HCT116 (cell line): ENCODE measurements around the gene NDUFA8. TPM values are rescaled to one million over a fixed set of nuclear protein-coding genes. Genes with fewer than 3 reads are reported as not detected.

Experiments used
- ATAC-seq: fragments of 200-7000 bp; cut with Tn5 transposase; 2 replicates; pipeline ENCODE4 v1.9.1; 2020; ENCODE audit warnings: mild to moderate bottlenecking, moderate library complexity
- BruUV-seq: library from RNA; stranded (reverse); fragments of 400-500 nt; replicated peaks from 2 replicates; lab custom pipeline; 2021; lab: Mats Ljungman, UMichigan
- CTCF ChIA-PET: fragments of 300-600 bp; sonication (Branson Sonifier 250); formaldehyde crosslinking; loops from one replicate; lab custom pipeline; 2021; ENCODE audit warnings: antibody characterized with exemption; lab: Charles Lee
- POLR2A ChIA-PET: fragments of 300-600, 350-600 bp; sonication (Branson Sonifier 250); formaldehyde crosslinking; loops from one replicate; lab custom pipeline; 2021; ENCODE audit warnings: antibody characterized with exemption; lab: Charles Lee
- RAD21 ChIA-PET, 2 experiments: fragments of 300-600 bp; sonication (Branson Sonifier 250); formaldehyde crosslinking; loops; one replicate each; lab custom pipeline; 2023; ENCODE audit warnings: low total read pairs in 2 of 2; ENCODE audit not compliant: uncharacterized antibody in 2 of 2, unreplicated experiment in 2 of 2, low non-redundant PET in 1 of 2; lab: Charles Lee
- DNase-seq: peaks from one replicate; pipeline ENCODE4 v3.0.0-alpha.2; 2010; ENCODE audit warnings: low read depth, low spot score
- H2AFZ ChIP-seq: fragments of 200-600 bp; shearing (Covaris generic), sonication (generic); 2 replicates; pipeline ENCODE4 v1.6.1; 2017; ENCODE audit warnings: low read depth, mixed run types, mixed read lengths, antibody characterized with exemption, low read length; ENCODE audit not compliant: poor library complexity, severe bottlenecking
- H3K27ac ChIP-seq: 2 replicates; pipeline ENCODE4 v1.5.1; 2012; ENCODE audit warnings: low read depth, low read length
- H3K27me3 ChIP-seq: fragments of 200-600 bp; sonication (generic); 2 replicates; pipeline ENCODE4 v1.6.1; 2016; ENCODE audit warnings: mixed run types, low read length, mixed read lengths; ENCODE audit not compliant: insufficient read depth
- H3K36me3 ChIP-seq, 2 experiments: fragments of 200-500 bp in 1 of 2; fragments of 200-600 bp in 1 of 2; sonication (Bioruptor generic) in 1 of 2; sonication (generic) in 1 of 2; 2 replicates each; pipeline versions ENCODE4 v1.5.1 to v1.6.1; 2014 to 2016; ENCODE audit warnings: low read length in 2 of 2, inconsistent platforms in 1 of 2, mixed read lengths in 1 of 2, mixed run types in 1 of 2; ENCODE audit not compliant: insufficient read depth in 2 of 2, control insufficient read depth in 1 of 2
- H3K4me1 ChIP-seq, 2 experiments: fragments of 200-600 bp in 1 of 2; sonication (generic) in 1 of 2; 2 replicates each; pipeline versions ENCODE4 v1.5.1 to v1.6.1; 2012 to 2017; ENCODE audit warnings: low read length in 2 of 2, inconsistent platforms in 1 of 2, mild to moderate bottlenecking in 1 of 2, mixed read lengths in 1 of 2, mixed run types in 1 of 2, moderate library complexity in 1 of 2; ENCODE audit not compliant: insufficient read depth in 2 of 2, control insufficient read depth in 1 of 2
- H3K4me2 ChIP-seq: fragments of 200-600 bp; sonication (generic); 2 replicates; pipeline ENCODE4 v1.6.1; 2017; ENCODE audit warnings: mixed run types, low read length, mixed read lengths
- H3K4me3 ChIP-seq, 2 experiments: fragments of 200-600 bp in 1 of 2; sonication (generic) in 1 of 2; replicated peaks in 1 of 2; 2 replicates each; pipeline ENCODE4 v1.5.1; 2011 to 2016; ENCODE audit warnings: low read length in 2 of 2, control low read depth in 1 of 2, low read depth in 1 of 2, mild to moderate bottlenecking in 1 of 2, mixed read lengths in 1 of 2, mixed run types in 1 of 2
- H3K79me2 ChIP-seq: fragments of 200-600 bp; sonication (generic); 2 replicates; pipeline ENCODE4 v1.6.1; 2017; ENCODE audit warnings: mild to moderate bottlenecking, mixed run types, low read length, moderate library complexity, mixed read lengths; ENCODE audit not compliant: insufficient read depth
- H3K9ac ChIP-seq: fragments of 200-600 bp; sonication (generic); 2 replicates; pipeline ENCODE4 v1.6.1; 2016; ENCODE audit warnings: low read length, mixed read lengths
- H3K9me2 ChIP-seq: fragments of 200-600 bp; sonication (generic), shearing (Covaris generic); 2 replicates; pipeline ENCODE4 v1.6.1; 2017; ENCODE audit warnings: mixed run types, mild to moderate bottlenecking, moderate library complexity; ENCODE audit not compliant: insufficient read depth
- H3K9me3 ChIP-seq, 2 experiments: fragments of 200-500 bp in 1 of 2; fragments of 200-600 bp in 1 of 2; sonication (Bioruptor generic) in 1 of 2; sonication (generic) in 1 of 2; 2 replicates each; pipeline ENCODE4 v1.6.1; 2014 to 2017; ENCODE audit warnings: low read length in 2 of 2, mixed read lengths in 2 of 2, inconsistent platforms in 1 of 2, low read depth in 1 of 2, mild to moderate bottlenecking in 1 of 2, mixed run types in 1 of 2, moderate library complexity in 1 of 2; ENCODE audit not compliant: control insufficient read depth in 1 of 2, insufficient read depth in 1 of 2
- H4K20me1 ChIP-seq: fragments of 200-600 bp; sonication (generic), shearing (Covaris generic); 2 replicates; pipeline ENCODE4 v1.6.1; 2017; ENCODE audit warnings: mixed run types, mild to moderate bottlenecking, moderate library complexity; ENCODE audit not compliant: insufficient read depth
- ATF3 ChIP-seq: IDR thresholded peaks from 2 replicates; pipeline ENCODE4 v1.6.1; 2012
- CEBPB ChIP-seq: IDR thresholded peaks from 2 replicates; pipeline ENCODE4 v1.6.1; 2012; ENCODE audit warnings: low read depth
- CTCF ChIP-seq, 3 experiments: fragments of 200-600 bp in 1 of 3; sonication (generic) in 1 of 3; IDR thresholded peaks in 2 of 3; conservative IDR thresholded peaks in 1 of 3; 2 replicates each; pipeline ENCODE4 v1.5.1; 2012 to 2017; ENCODE audit warnings: low read depth in 2 of 3, low read length in 2 of 3, antibody characterized with exemption in 1 of 3, borderline replicate concordance in 1 of 3, control low read depth in 1 of 3, mild to moderate bottlenecking in 1 of 3, mixed read lengths in 1 of 3, mixed run types in 1 of 3, moderate library complexity in 1 of 3; ENCODE audit not compliant: insufficient read depth in 1 of 3
- ELF1 ChIP-seq: IDR thresholded peaks from 2 replicates; pipeline ENCODE4 v1.6.1; 2012; ENCODE audit warnings: low read depth, borderline replicate concordance
- JUND ChIP-seq: IDR thresholded peaks from 2 replicates; pipeline ENCODE4 v1.6.1; 2012
- POLR2A ChIP-seq: IDR thresholded peaks from 2 replicates; pipeline ENCODE4 v1.7.0; 2011; ENCODE audit warnings: borderline replicate concordance; ENCODE audit not compliant: insufficient read depth, insufficient read length; ENCODE audit errors: extremely low read depth
- POLR2AphosphoS5 ChIP-seq: IDR thresholded peaks from 2 replicates; pipeline ENCODE4 v1.6.1; 2011; ENCODE audit warnings: mild to moderate bottlenecking, low read depth, low read length, moderate library complexity
- RAD21 ChIP-seq: IDR thresholded peaks from 2 replicates; pipeline ENCODE4 v1.6.1; 2012; ENCODE audit warnings: low read depth, mild to moderate bottlenecking
- REST ChIP-seq: IDR thresholded peaks from 2 replicates; pipeline ENCODE4 v1.6.1; 2012; ENCODE audit warnings: low read depth
- SP1 ChIP-seq: IDR thresholded peaks from 2 replicates; pipeline ENCODE4 v1.6.1; 2012; ENCODE audit warnings: low read depth
- TCF7L2 ChIP-seq: IDR thresholded peaks from 2 replicates; pipeline ENCODE4 v1.7.0; 2011; ENCODE audit warnings: borderline replicate concordance, inconsistent platforms; ENCODE audit not compliant: insufficient read depth, insufficient read length; ENCODE audit errors: extremely low read depth
- ZBTB33 ChIP-seq: IDR thresholded peaks from 2 replicates; pipeline ENCODE4 v1.6.1; 2011; ENCODE audit warnings: mild to moderate bottlenecking, low read length, moderate library complexity; ENCODE audit not compliant: insufficient replicate concordance; ENCODE audit errors: extremely low read depth
- ZNF274 ChIP-seq: fragments of 200-500 bp; sonication (Bioruptor generic); IDR thresholded peaks from 2 replicates; pipeline ENCODE4 v1.6.1; 2014; ENCODE audit warnings: mild to moderate bottlenecking, low read depth, low read length, inconsistent platforms
- intact Hi-C: fragments of 100-400 bp; cut with micrococcal nuclease; formaldehyde crosslinking; loops from 2 replicates; pipeline ENCODE4 v1.10.0; 2022
- total RNA-seq: library from RNA; stranded (reverse); gene quantifications from one replicate; pipeline ENCODE4 v1.2.1, GENCODE V29; 2021; ENCODE audit not compliant: unreplicated experiment

Gene NDUFA8
- total RNA-seq, 1 experiment from 2014 or later: 84.5 TPM

GRCh38 chr9:122173670-122174069 lies 14.1 kb upstream of the NDUFA8 start:
- no peak for ATAC-seq
- Histone ChIP-seq H3K36me3 (no peaks in the 10 kb centered on the region), H3K27ac (no peak overlapping the region), H3K4me3 (no peak overlapping the region), H3K79me2 (no peaks in the 10 kb centered on the region), H3K4me1 (no peaks in the 10 kb centered on the region), H3K4me2 (no peak overlapping the region), H3K9me2 (no peaks in the 10 kb centered on the region), H2AFZ (no peak overlapping the region), H3K9ac (no peak overlapping the region), H3K9me3 (no peaks in the 10 kb centered on the region), H4K20me1 (no peaks in the 10 kb centered on the region), H3K27me3 (no peaks in the 10 kb centered on the region)
- ChIA-PET CTCF (no interaction called here), POLR2A (no interaction called here), RAD21 (no interaction called here)
- no peak for TF ChIP-seq CTCF (IDR thresholded peaks at IDR 0.05 in 2 of 3, conservative IDR thresholded peaks at IDR 0.05 in 1 of 3; ENCODE audit: borderline replicate concordance in 1 of 3, insufficient read depth in 1 of 3, low read depth in 2 of 3, low read length in 2 of 3)
- TF ChIP-seq RAD21: no peak
- TF ChIP-seq ZNF274: no peak
- no peak for TF ChIP-seq POLR2A
- intact Hi-C loops: no loop called here
- no TSS peak for BruUV-seq
- DNase-seq: no peak

GRCh38 chr9:122172131-122172530 lies 12.6 kb upstream of the NDUFA8 start:
- H3K9me3 ChIP-seq: no peaks in the 10 kb centered on the region
- no peak overlapping the region for H3K4me3 ChIP-seq
- POLR2A ChIA-PET: no interaction called here
- CTCF ChIA-PET: no interaction called here
- H3K36me3 ChIP-seq: no peaks in the 10 kb centered on the region
- no TSS peak for BruUV-seq
- H3K4me1 ChIP-seq: no peaks in the 10 kb centered on the region
- no peak for DNase-seq
- no peaks in the 10 kb centered on the region for H3K9me2 ChIP-seq
- H3K27ac ChIP-seq: no peak overlapping the region
- no peaks in the 10 kb centered on the region for H3K79me2 ChIP-seq
- intact Hi-C loops: no loop called here
- RAD21 ChIA-PET: no interaction called here
- no peak overlapping the region for H3K9ac ChIP-seq
- no peak overlapping the region for H2AFZ ChIP-seq
- ATAC-seq: no peak
- H3K4me2 ChIP-seq: no peak overlapping the region
- H3K27me3 ChIP-seq: no peaks in the 10 kb centered on the region
- no peaks in the 10 kb centered on the region for H4K20me1 ChIP-seq
- TF ChIP-seq ELF1 (no peak), RAD21 (no peak), ZBTB33 (no peak), TCF7L2 (no peak), SP1 (no peak), CEBPB (no peak), ATF3 (no peak), JUND (no peak), REST (no peak), POLR2AphosphoS5 (no peak)
